H1 (cell line): ENCODE measurements around the gene CELF1. TPM values are rescaled to one million over a fixed set of nuclear protein-coding genes. Genes with fewer than 3 reads are reported as not detected.

ENCODE experiments used
- CTCF ChIA-PET: fragments of 300-600 bp; sonication (Branson Sonifier 250); formaldehyde crosslinking; loops from one replicate; lab custom pipeline; 2021; ENCODE audit not compliant: partially characterized antibody; lab: Charles Lee
- POLR2A ChIA-PET: fragments of 300-600 bp; sonication (Branson Sonifier 250); formaldehyde crosslinking; loops from one replicate; lab custom pipeline; 2021; ENCODE audit warnings: inconsistent platforms; ENCODE audit not compliant: partially characterized antibody; lab: Charles Lee
- DNase-seq, 2 experiments: peaks; one replicate each; pipeline versions ENCODE4 v3.0.0 to v3.0.0-alpha.2; 2010 to 2022; ENCODE audit warnings: low spot score in 2 of 2, low read depth in 1 of 2, mixed read lengths in 1 of 2
- FAIRE-seq: peaks from 2 replicates; lab custom pipeline; 2011; peaks lifted over from hg19 to GRCh38; lab: Jason Lieb, UNC
- H2AFZ ChIP-seq: 2 replicates; pipeline ENCODE4 v1.8.1; 2012; ENCODE audit warnings: low read length, inconsistent platforms
- H2AK5ac ChIP-seq: 2 replicates; pipeline ENCODE4 v1.6.1; 2013; ENCODE audit warnings: low read depth, low read length
- H2BK120ac ChIP-seq: replicated peaks from 2 replicates; pipeline ENCODE3; 2013; ENCODE audit warnings: low read depth, low read length, inconsistent platforms
- H2BK12ac ChIP-seq: 2 replicates; pipeline ENCODE4 v1.6.1; 2013; ENCODE audit warnings: low read depth, low read length
- H2BK15ac ChIP-seq: 2 replicates; pipeline ENCODE4 v1.6.1; 2013; ENCODE audit warnings: low read length
- H2BK20ac ChIP-seq: 2 replicates; pipeline ENCODE4 v1.6.1; 2013; ENCODE audit warnings: low read length
- H2BK5ac ChIP-seq: 2 replicates; pipeline ENCODE4 v1.6.1; 2013; ENCODE audit warnings: low read depth, low read length
- H3K14ac ChIP-seq: 2 replicates; pipeline ENCODE4 v1.6.1; 2013; ENCODE audit warnings: inconsistent platforms; ENCODE audit not compliant: insufficient read length
- H3K18ac ChIP-seq: 2 replicates; pipeline ENCODE4 v1.6.1; 2013; ENCODE audit warnings: low read length; ENCODE audit errors: extremely low read depth
- H3K23ac ChIP-seq: 2 replicates; pipeline ENCODE4 v1.6.1; 2013; ENCODE audit warnings: inconsistent platforms; ENCODE audit not compliant: insufficient read length
- H3K23me2 ChIP-seq: 2 replicates; pipeline ENCODE4 v1.6.1; 2013; ENCODE audit warnings: low read depth, low read length
- H3K27ac ChIP-seq: 2 replicates; pipeline ENCODE4 v1.6.1; 2011; ENCODE audit warnings: low read depth, low read length, inconsistent platforms
- H3K27me3 ChIP-seq, 4 experiments: replicated peaks in 1 of 4; 1 replicate in 1 of 4; 2 replicates in 3 of 4; pipeline versions ENCODE4 v1.6.1 to v1.8.1; 2011 to 2013; ENCODE audit warnings: low read length in 3 of 4, mild to moderate bottlenecking in 3 of 4, inconsistent platforms in 2 of 4, mixed read lengths in 2 of 4, moderate library complexity in 1 of 4; ENCODE audit not compliant: control insufficient read depth in 3 of 4, insufficient read depth in 3 of 4; ENCODE audit errors: extremely low read depth in 1 of 4
- H3K36me3 ChIP-seq, 4 experiments: 2 replicates each; pipeline versions ENCODE4 v1.6.1 to v1.8.1; 2011 to 2013; ENCODE audit warnings: mild to moderate bottlenecking in 4 of 4, low read length in 3 of 4, moderate library complexity in 2 of 4, control low read depth in 1 of 4, inconsistent platforms in 1 of 4; ENCODE audit not compliant: insufficient read depth in 4 of 4, control insufficient read depth in 2 of 4
- H3K4ac ChIP-seq: replicated peaks from 2 replicates; pipeline ENCODE3; 2013; ENCODE audit warnings: low read length, low read depth, mixed read lengths, inconsistent platforms; ENCODE audit not compliant: insufficient read length
- H3K4me1 ChIP-seq, 4 experiments: replicated peaks in 1 of 4; 1 replicate in 1 of 4; 2 replicates in 3 of 4; pipeline versions ENCODE4 v1.6.1 to v1.8.1; 2011 to 2013; ENCODE audit warnings: low read length in 3 of 4, inconsistent platforms in 2 of 4, mixed read lengths in 1 of 4; ENCODE audit not compliant: insufficient read depth in 4 of 4, control insufficient read depth in 3 of 4
- H3K4me2 ChIP-seq, 2 experiments: 2 replicates each; pipeline versions ENCODE4 v1.6.1 to v1.8.1; 2011 to 2013; ENCODE audit warnings: low read depth in 2 of 2, low read length in 2 of 2, control low read depth in 1 of 2, inconsistent platforms in 1 of 2, mild to moderate bottlenecking in 1 of 2; ENCODE audit not compliant: insufficient read depth in 1 of 2
- H3K4me3 ChIP-seq, 4 experiments: fragments of 200-600, 300-600 bp in 1 of 4; sonication (generic), shearing (Covaris generic), sonication (Bioruptor Twin) in 1 of 4; 2 replicates each; pipeline versions ENCODE4 v1.5.1 to v1.8.1; 2011 to 2016; ENCODE audit warnings: low read length in 4 of 4, low read depth in 3 of 4, control low read depth in 2 of 4, inconsistent platforms in 2 of 4, mild to moderate bottlenecking in 2 of 4, mixed read lengths in 1 of 4, moderate library complexity in 1 of 4; ENCODE audit not compliant: insufficient read depth in 2 of 4; ENCODE audit errors: extremely low read depth in 1 of 4
- H3K56ac ChIP-seq: replicated peaks from 2 replicates; pipeline ENCODE3; 2013; ENCODE audit warnings: low read depth, mild to moderate bottlenecking, mixed read lengths, low read length, inconsistent platforms; ENCODE audit not compliant: insufficient read length
- H3K79me1 ChIP-seq: 2 replicates; pipeline ENCODE4 v1.6.1; 2013; ENCODE audit warnings: low read depth, low read length, control low read depth
- H3K79me2 ChIP-seq, 2 experiments: 2 replicates each; pipeline versions ENCODE4 v1.6.1 to v1.8.1; 2012 to 2013; ENCODE audit warnings: low read length in 2 of 2, mild to moderate bottlenecking in 2 of 2, inconsistent platforms in 1 of 2; ENCODE audit not compliant: insufficient read depth in 2 of 2, control insufficient read depth in 1 of 2
- H3K9ac ChIP-seq, 4 experiments: replicated peaks in 1 of 4; 1 replicate in 1 of 4; 2 replicates in 3 of 4; pipeline versions ENCODE4 v1.6.1 to v1.8.1; 2011 to 2013; ENCODE audit warnings: low read depth in 3 of 4, low read length in 3 of 4, control low read depth in 2 of 4, mild to moderate bottlenecking in 2 of 4, moderate library complexity in 2 of 4, inconsistent platforms in 1 of 4; ENCODE audit errors: extremely low read depth in 1 of 4
- H3K9me3 ChIP-seq, 2 experiments: 2 replicates each; pipeline versions ENCODE4 v1.6.1 to v1.8.1; 2012 to 2013; ENCODE audit warnings: mild to moderate bottlenecking in 2 of 2, moderate library complexity in 2 of 2, control low read depth in 1 of 2, inconsistent platforms in 1 of 2, low read depth in 1 of 2, low read length in 1 of 2, mixed read lengths in 1 of 2; ENCODE audit not compliant: insufficient read depth in 2 of 2
- H4K20me1 ChIP-seq, 2 experiments: replicated peaks in 1 of 2; 2 replicates each; pipeline versions ENCODE3 to v1.8.1; 2011 to 2013; ENCODE audit warnings: inconsistent platforms in 2 of 2, low read length in 2 of 2, mild to moderate bottlenecking in 1 of 2; ENCODE audit not compliant: insufficient read depth in 2 of 2, control insufficient read depth in 1 of 2
- H4K5ac ChIP-seq: 2 replicates; pipeline ENCODE4 v1.6.1; 2013; ENCODE audit warnings: low read length, low read depth, mixed read lengths, inconsistent platforms; ENCODE audit not compliant: insufficient read length
- H4K8ac ChIP-seq: 2 replicates; pipeline ENCODE4 v1.8.0; 2013; ENCODE audit warnings: mild to moderate bottlenecking, moderate library complexity, low read length, inconsistent platforms; ENCODE audit not compliant: insufficient read depth; ENCODE audit errors: extremely low read depth
- H4K91ac ChIP-seq: replicated peaks from 2 replicates; pipeline ENCODE3; 2013; ENCODE audit warnings: low read length, mixed read lengths, inconsistent platforms; ENCODE audit not compliant: insufficient read length
- CBX5 ChIP-seq: fragments of 300-800, 300-1000 bp; sonication (generic); IDR thresholded peaks from 2 replicates; pipeline ENCODE4 v1.7.1; 2016; ENCODE audit warnings: antibody characterized with exemption, low read length, low read depth
- HDAC2 ChIP-seq, 2 experiments: fragments of 300-600 bp in 1 of 2; sonication (generic) in 1 of 2; IDR thresholded peaks; 2 replicates each; pipeline ENCODE4 v1.6.1; 2011 to 2012; ENCODE audit warnings: low read depth in 2 of 2, low read length in 2 of 2, mild to moderate bottlenecking in 2 of 2, moderate library complexity in 2 of 2, borderline replicate concordance in 1 of 2, inconsistent platforms in 1 of 2
- JUN ChIP-seq: IDR thresholded peaks from 2 replicates; pipeline ENCODE4 v1.6.1; 2011; ENCODE audit warnings: low read depth, mild to moderate bottlenecking, improper control_type of control experiment, low read length
- MAFK ChIP-seq: IDR thresholded peaks from 2 replicates; pipeline ENCODE4 v1.6.1; 2012; ENCODE audit warnings: low read depth, mild to moderate bottlenecking, improper control_type of control experiment, low read length
- POLR2A ChIP-seq, 2 experiments: IDR thresholded peaks; 1 replicate in 1 of 2; 2 replicates in 1 of 2; pipeline ENCODE4 v1.6.1; 2011; ENCODE audit warnings: low read depth in 2 of 2, low read length in 2 of 2, mild to moderate bottlenecking in 2 of 2; ENCODE audit errors: control extremely low read depth in 1 of 2
- SIX5 ChIP-seq: IDR thresholded peaks from 2 replicates; pipeline ENCODE4 v1.6.1; 2011; ENCODE audit warnings: mild to moderate bottlenecking, low read depth, low read length
- TEAD4 ChIP-seq: IDR thresholded peaks from 2 replicates; pipeline ENCODE4 v1.6.1; 2012; ENCODE audit warnings: low read depth, low read length, inconsistent platforms, mixed read lengths
- ZNF274 ChIP-seq: IDR thresholded peaks from 2 replicates; pipeline ENCODE4 v1.7.0; 2012; ENCODE audit warnings: low read length, borderline replicate concordance; ENCODE audit errors: extremely low read depth
- WGBS, 2 experiments: shearing (Covaris generic) in 1 of 2; methylation state at CpG; one replicate each; pipeline versions ENCODE4 v1.1.6 to v1.1.7; 2013 to 2015; ENCODE audit warnings: low lambda C conversion rate in 2 of 2, mixed read lengths in 2 of 2, inconsistent platforms in 1 of 2, low coverage in 1 of 2, missing lambda C conversion rate in 1 of 2; ENCODE audit not compliant: insufficient replicate concordance in 2 of 2, insufficient coverage in 1 of 2, insufficient read length in 1 of 2; ENCODE audit errors: extremely low coverage in 1 of 2, missing lambda C conversion rate in 1 of 2; 5-methylcytosine and 5-hydroxymethylcytosine counted together
- polyA plus RNA-seq, 7 experiments: library from polyadenylated mRNA; depleted of rRNA in 3 of 7; stranded (reverse) in 5 of 7; unstranded in 2 of 7; fragments of >200 nt in 5 of 7; fragments of 200-250 nt in 2 of 7; gene quantifications; 1 replicate in 5 of 7; 2 replicates in 1 of 7; 4 replicates in 1 of 7; pipeline versions ENCODE4 v1.2.1 to v1.2.3, GENCODE V29; 2011 to 2013; ENCODE audit warnings: missing spikeins in 2 of 7, mixed read lengths in 2 of 7
- total RNA-seq: library from RNA; stranded (reverse); fragmentation: NEBNext Ultra II Directional; extraction: Animal tissue kit (Norgen Biotek cat#: 25700); gene quantifications from 2 replicates; pipeline ENCODE4 v1.2.1, GENCODE V29; 2021
- TF ChIP-seq, protein P1 (sequence below): IDR thresholded peaks from 2 replicates; pipeline ENCODE4 v1.6.1; 2012; ENCODE audit warnings: low read length, inconsistent platforms

CELF1 gene
- total and polyA plus RNA-seq, 2 of the 8 experiments (the other 6 are each of a cell fraction or from before 2014, with no cell fraction given): 131 to 197 TPM

- Histone ChIP-seq H3K4me2 (no peak overlapping the region), H2BK5ac (no peak overlapping the region), H3K4me3 (no peak overlapping the region), H4K8ac (no peak overlapping the region), H2AFZ (no peak overlapping the region), H3K9ac (no peak overlapping the region), H3K79me2 (peaks cover 0 to 40% of the 10 kb centered on the region in 2 experiments; a peak in 3 of 4 replicates), H3K27ac (no peak overlapping the region), H3K56ac (no peak overlapping the region), H3K27me3 (no peaks in the 10 kb centered on the region), H3K4ac (no peak overlapping the region), H3K36me3 (peaks cover 10 to 39% (median 26%) of the 10 kb centered on the region in 4 experiments), H3K4me1 (no peaks in the 10 kb centered on the region), H4K91ac (no peak overlapping the region), H2AK5ac (no peak overlapping the region), H3K79me1 (peaks cover under 1% of the 10 kb centered on the region; the same call in 1 of the 2 replicates), H2BK12ac (no peak overlapping the region), H3K18ac (no peak overlapping the region), H2BK15ac (no peak overlapping the region), H3K23me2 (no peaks in the 10 kb centered on the region), H4K20me1 (peaks cover 2 to 3% of the 10 kb centered on the region in 2 experiments), H2BK120ac (no peak overlapping the region), H3K9me3 (no peaks in the 10 kb centered on the region), H2BK20ac (no peak overlapping the region), H4K5ac (no peak overlapping the region), H3K23ac (no peak overlapping the region), H3K14ac (no peak overlapping the region)
- ChIA-PET POLR2A (interaction anchor here (1.0 to 1.1 kb wide), 2 partner anchors 9 to 51 kb away, joined by 4 read pairs; no protein-coding TSS in a partner anchor), CTCF (interaction anchor here (1.7 kb wide), 1 partner anchor 11 kb away, joined by 3 read pairs; no protein-coding TSS in a partner anchor)
- 78% methylated on average over 2 of the region's 2 CpGs; no CpG with 5 or more reads in 1 of the 2 experiments for WGBS, 2 experiments
- no peak for TF ChIP-seq TEAD4
- no peak for TF ChIP-seq HDAC2 (IDR thresholded peaks at IDR 0.05; ENCODE audit: borderline replicate concordance in 1 of 2, low read depth in 2 of 2, low read length in 2 of 2)
- TF ChIP-seq CBX5: no peak
- TF ChIP-seq ZNF274: no peak
- TF ChIP-seq, protein P1, sequence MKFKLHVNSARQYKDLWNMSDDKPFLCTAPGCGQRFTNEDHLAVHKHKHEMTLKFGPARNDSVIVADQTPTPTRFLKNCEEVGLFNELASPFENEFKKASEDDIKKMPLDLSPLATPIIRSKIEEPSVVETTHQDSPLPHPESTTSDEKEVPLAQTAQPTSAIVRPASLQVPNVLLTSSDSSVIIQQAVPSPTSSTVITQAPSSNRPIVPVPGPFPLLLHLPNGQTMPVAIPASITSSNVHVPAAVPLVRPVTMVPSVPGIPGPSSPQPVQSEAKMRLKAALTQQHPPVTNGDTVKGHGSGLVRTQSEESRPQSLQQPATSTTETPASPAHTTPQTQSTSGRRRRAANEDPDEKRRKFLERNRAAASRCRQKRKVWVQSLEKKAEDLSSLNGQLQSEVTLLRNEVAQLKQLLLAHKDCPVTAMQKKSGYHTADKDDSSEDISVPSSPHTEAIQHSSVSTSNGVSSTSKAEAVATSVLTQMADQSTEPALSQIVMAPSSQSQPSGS: no peak
- TF ChIP-seq MAFK: no peak
- no peak for TF ChIP-seq SIX5
- no peak for TF ChIP-seq JUN
- TF ChIP-seq POLR2A (IDR thresholded peaks at IDR 0.05; ENCODE audit: control extremely low read depth in 1 of 2, low read depth in 2 of 2, low read length in 2 of 2): no peak
- FAIRE-seq: no peak
- no peak for DNase-seq
Measured at GRCh38 chr11:47489395-47489755, 63.6 kb downstream of the CELF1 start.
